Right ventricle myocardium superior (tissue), 1 donor: ENCODE data around the gene TMEM82. TPM values are rescaled to one million over a fixed set of nuclear protein-coding genes. Genes with fewer than 3 reads are reported as not detected.

ENCODE experiments used
- ATAC-seq: fragments of 200-7000 bp; cut with Tn5 transposase; one replicate; pipeline ENCODE4 v1.9.1; 2020; ENCODE audit warnings: mild to moderate bottlenecking; ENCODE audit not compliant: poor library complexity
- DNase-seq: peaks from one replicate; pipeline ENCODE4 v3.0.0-alpha.2; 2020
- intact Hi-C: fragments of 100-400 bp; cut with DNase I; formaldehyde crosslinking; loops from one replicate; pipeline ENCODE4 v1.11.2; 2022
- total RNA-seq: library from RNA; stranded (reverse); fragmentation: NEBNext Ultra II Directional; extraction: Animal tissue kit (Norgen Biotek cat#: 25700); gene quantifications from one replicate; pipeline ENCODE4 v1.2.1, GENCODE V29; 2021
- donor health status: DM: no; HTN: yes; CAD: no; lungs with severe emphysema.

TMEM82 gene
- total RNA-seq, 1 donor from 2014 or later: not detected

DNA sequence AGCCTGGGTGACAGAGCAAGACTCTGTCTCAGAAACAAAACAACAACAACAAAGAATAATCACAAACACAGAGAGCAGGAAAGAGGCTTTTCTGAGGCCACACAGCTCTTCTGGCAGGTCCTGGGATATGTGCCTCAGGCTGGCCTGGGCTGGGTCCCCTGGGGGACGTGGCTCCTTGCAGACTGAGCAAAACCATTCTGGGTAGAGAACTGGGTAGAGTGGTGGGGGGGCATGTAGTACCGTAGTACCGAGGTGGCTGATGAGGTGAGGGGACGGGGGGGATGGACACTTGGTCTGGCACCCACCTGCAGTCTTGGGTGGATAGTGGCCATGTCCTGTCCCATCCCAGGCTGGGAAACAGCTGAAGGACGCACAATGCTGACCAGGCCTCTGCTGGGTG is 6.0 kb downstream of the TMEM82 start:
- ATAC-seq (no peak), DNase-seq (no peak)
- intact Hi-C loops: no loop called here

DNA sequence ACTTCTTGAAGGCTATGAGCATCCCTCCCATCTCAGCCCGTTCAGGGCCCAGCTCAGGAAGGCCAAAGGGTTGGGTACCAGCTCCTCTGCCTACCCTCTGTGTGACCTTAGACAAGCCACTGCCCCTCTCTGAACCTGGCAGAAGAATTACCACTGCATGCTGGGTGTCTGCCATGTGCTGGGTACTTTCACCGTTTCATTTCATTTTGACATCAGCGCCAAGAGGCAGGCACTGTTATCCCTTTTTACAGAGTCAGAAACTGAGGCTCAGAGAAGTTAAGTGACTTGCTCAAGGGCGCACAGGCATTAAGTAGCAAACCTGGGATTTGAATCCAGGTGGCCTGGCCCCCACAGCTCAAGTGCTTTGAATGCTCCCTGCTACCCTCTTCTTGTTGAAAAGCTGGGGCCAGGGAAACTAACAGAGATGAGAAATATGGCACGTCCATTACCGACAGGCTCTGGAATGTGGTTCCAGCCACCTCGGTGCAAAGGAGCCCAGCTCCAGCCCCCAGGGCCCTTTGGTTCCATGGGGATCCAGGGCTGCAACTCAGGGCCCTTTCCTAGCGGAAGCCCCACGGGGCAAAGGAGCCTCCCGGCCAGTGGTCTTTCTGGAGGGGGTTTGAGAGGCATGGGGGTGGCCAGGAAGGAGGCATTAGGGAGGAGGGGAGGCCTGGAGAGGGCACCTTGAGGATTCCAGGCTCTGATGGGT is 6.5 kb downstream of the TMEM82 start:
- intact Hi-C loops: no loop called here
- DNase-seq (no peak), ATAC-seq (no peak)

DNA sequence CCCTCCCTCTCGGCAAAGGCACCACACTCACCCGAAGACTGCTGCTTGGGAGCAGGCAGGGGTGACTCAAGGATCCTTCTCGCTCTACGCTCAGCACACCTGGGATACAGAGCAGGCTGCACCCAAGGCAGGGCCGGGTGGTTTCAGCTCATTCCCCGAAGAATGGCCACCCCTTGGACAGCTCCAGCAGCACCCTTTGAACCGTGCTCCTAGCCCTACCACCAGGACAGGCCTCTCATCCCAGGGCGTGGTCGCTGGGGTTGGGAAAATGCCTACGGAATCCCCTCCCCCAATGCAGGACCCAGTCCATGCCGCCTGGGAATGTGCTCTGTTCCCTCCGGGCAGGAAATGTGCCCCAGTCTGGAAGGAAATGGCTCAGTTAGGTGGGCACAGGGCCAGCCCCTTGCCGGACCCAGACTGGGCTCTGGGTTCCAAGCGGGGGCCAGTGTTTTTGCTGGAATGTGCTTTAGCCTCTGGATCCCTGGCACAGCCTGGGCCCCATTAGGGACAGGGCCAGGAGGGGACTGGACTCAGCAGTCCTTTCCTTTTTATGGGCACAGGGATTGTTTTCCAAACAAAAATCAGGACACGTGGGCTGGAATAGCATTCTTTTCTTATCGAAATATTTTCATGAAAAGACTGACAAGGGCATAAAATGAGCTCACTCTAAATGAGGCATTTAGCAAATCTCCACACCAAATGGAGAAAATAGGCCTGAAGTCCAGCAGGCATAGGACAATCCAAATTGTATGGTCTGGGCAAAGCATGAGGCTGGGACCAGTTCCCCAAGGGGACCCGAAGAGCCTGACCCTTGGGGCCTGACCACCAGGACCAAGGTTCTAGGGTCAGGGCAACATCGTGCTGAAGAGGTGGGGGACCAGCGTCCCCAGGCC is 7.3 kb downstream of the TMEM82 start:
- ATAC-seq: no peak
- no peak for DNase-seq
- intact Hi-C loops: no loop called here

DNA sequence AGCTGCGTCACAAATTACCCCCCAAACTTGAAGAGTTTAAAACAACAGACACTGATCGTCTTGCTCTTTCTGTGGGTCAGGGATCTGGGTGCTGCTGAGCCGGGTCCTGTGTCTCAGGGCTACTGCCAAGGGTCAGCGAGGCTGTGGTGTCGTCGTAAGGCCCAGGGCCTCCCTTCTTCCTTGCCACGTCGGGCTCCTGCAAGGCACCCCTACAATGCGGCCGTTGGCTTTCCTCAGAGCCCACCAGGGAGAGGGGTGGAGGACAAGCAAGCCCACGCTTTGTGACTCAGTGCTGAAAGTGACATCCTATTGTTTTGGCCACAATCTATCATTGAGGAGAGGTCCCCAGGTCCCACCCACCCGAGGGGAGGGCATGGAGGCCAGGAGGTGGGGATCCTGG is 8.6 kb downstream of the TMEM82 start:
- no peak for ATAC-seq
- intact Hi-C loops: no loop called here
- DNase-seq: no peak

DNA sequence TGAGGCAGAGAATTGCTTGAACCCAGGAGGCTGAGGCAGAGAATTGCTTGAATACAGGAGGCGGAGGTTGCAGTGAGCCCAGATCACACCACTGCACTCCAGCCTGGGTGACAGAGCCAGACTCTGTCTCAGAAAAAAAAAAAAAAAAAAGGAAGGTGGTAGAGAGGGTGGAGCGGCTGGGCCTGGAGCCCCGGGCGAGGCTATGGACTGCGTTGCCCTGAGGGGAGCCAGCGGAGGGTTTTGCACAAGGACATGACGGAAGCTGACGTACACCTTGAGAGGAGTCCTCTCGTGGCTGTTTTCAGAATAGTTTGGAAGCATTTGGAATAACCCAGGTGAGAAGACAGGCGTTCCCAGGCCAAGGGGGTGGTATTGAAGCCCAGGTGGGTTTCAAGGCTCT is 9.4 kb downstream of the TMEM82 start:
- ATAC-seq (no peak), DNase-seq (no peak)
- intact Hi-C loops: no loop called here

DNA sequence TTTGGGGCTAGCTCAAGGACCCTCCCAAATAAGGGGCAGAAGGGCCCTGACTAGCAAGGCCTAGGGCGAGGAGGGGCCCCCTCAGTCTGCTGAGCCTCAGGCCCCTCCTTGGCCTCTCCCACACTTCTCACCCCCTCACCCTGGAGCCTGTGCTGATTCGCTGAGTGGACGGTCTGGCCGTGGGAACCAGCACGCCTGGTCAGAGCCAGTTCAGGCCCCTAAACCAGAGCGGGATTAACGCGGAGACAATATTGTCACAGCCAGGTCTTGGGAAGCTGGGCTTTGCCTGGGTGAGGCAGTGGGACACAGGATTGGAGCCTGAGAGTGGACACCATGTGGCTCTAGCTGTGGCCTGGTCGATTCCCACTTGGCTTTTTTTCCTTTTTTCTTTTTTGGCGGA is 11.5 kb downstream of the TMEM82 start:
- DNase-seq: no peak
- intact Hi-C loops: no loop called here
- no peak for ATAC-seq

DNA sequence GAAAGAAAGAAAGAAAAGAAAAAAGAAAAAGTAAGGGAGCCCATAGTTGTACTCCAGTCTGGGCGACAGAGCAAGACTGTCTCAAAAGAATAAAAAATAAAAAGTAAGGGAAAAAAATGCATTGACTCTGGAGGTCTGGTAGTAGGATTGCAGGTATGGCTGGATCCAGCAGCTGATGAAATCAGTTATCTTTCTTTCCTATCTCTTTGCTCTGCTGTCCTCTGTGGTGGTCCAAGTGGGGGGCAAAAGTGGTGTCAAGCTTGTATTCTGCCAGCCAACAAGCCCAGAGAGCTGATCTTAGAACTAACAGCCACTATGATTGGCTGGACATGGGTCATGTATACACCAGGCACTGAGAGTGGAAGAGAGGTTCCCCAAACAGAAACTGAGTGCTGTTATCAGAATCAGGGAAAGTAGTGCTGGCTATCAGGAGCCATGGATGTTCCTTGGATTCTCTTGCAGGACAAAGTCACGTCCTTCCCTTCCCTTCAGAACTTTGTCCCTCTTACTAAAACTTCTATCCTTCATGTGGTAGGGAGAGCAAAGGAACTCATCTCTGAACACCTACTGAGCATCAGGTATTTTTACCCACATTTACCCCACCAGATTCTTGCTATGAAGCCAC is 12.8 kb downstream of the TMEM82 start:
- DNase-seq (no peak), ATAC-seq (no peak)

DNA sequence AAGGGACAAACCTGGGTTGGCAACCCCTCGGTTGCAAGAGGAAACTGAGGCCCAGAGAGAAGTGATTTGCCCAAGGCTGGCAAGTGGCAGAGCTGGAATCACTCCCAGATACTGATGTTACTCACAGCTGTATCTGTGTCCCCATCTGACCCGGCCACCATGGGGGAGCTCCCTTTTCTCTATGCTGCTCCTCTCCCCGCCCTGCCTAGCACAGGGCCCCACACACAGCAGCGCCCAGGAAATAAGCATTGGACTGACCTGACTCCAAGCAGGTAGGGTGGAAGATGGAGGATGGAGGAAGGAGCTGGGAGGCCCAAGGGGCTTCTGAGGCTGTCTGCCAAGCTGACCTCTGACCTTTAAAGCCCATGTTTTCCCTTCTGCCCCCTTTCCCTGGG is 13.3 kb downstream of the TMEM82 start:
- ATAC-seq: no peak
- intact Hi-C loops: no loop called here

More for the DNA sequence above, 12.8 kb downstream of the TMEM82 start:
- intact Hi-C loops: no loop called here

DNA sequence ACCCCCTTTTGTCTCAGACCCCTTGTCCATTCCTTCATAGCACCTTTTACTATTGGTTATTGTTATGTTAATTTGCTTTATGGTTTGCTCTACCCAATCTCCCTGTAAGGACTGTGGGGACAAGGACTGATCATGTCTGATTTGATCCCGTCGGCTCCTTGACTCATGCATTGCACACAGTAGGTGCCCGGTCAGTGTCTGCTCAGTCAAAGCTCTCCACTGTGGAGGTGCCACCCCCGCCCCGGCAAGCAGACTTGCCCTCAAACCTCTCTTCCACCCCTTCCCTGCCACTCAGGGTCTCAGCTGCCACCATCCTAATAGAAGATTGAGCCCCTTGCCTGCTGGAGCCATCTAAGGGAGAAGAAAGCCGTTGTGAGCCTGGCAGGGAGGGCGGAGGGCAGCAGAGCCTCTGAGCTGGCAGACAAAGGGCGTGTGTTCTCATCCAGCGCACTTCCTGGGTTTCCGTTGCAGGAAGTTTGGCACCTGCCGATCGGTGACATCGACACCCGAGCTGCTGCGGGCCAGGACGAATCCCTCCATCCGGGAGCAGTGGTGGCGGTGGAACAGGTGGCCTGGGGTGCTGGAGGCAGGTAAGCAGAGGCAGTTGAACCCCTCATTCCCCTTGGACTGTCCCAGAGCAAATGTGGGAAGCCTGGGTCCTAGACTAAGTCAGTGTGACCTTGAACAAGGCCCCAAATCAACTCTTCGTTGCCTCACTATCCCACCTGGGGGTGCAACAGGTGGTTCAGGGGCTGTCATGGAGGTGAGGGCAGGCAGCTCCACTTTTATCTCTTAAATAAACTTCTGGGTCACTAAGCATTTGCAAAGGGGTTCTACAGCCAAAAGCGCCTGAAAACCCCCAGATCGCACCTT is 14.1 kb downstream of the TMEM82 start:
- DNase-seq (no peak), ATAC-seq (no peak)
- intact Hi-C loops: no loop called here

More for the DNA sequence above, 13.3 kb downstream of the TMEM82 start:
- no peak for DNase-seq

DNA sequence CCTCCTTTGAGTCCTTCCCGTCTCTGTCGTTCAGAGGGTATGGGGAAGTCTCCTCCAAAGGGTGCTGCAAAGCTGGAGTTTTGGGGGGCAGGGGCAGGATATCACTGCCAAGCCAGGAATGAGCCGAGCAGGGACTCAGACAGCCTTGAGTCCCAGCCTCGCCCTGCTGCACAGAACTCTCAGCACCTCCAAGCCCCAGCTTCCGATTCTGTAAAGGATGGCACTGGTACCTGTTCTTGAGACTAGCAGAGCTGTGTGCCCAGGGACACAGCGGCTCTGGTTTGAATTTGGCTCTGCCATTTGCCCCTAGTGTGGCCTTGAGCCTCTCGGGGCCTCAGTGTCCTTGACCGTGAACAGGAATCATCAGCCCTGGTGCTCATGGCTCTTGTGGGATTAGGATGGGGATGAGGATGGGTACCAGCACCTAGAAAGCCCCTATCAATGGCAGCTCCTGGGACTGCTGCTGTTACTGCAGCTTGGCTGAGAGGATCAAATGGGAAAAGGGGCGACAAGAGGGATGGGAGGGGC is 14.8 kb downstream of the TMEM82 start:
- DNase-seq: no peak
- intact Hi-C loops: no loop called here

DNA sequence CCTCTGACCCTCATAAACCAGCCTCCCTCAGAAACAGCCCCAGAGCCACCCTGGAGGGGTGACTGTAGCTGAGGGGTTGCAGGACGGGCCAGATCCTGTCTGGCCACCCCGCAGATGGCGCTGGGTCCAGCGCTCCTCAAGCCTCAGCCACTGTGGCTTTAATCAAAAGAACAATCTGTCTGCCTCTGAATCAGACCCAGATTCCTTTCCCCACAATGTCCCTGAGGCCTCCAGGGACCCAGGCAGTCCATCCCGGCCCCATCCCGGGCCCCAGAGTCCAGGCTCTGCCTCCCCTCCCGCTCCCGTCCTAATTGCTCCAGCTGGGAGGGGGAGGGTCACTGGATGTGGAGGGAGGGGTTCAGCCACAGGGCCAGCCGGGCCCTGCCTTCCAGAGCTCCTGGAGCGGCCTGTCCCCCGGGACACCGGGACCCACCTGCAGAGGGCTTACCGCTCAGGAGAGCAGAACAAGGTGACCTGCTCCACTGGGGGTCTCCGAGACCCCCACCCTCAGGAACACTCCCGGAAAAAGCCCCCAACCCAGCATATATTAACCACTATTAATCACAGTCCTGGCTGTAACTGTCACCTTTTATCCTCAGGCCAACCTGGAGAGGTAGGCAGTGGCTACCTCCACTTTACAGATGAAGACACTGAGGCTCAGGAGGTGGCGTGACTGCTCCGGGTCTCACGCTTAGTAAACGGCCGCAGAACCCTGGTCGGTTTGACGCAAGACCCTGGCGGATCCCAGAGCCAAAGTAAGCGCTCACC is 15.5 kb downstream of the TMEM82 start:
- DNase-seq (no peak), ATAC-seq (no peak)
- intact Hi-C loops: no loop called here

More for the DNA sequence above, 14.8 kb downstream of the TMEM82 start:
- no peak for ATAC-seq

DNA sequence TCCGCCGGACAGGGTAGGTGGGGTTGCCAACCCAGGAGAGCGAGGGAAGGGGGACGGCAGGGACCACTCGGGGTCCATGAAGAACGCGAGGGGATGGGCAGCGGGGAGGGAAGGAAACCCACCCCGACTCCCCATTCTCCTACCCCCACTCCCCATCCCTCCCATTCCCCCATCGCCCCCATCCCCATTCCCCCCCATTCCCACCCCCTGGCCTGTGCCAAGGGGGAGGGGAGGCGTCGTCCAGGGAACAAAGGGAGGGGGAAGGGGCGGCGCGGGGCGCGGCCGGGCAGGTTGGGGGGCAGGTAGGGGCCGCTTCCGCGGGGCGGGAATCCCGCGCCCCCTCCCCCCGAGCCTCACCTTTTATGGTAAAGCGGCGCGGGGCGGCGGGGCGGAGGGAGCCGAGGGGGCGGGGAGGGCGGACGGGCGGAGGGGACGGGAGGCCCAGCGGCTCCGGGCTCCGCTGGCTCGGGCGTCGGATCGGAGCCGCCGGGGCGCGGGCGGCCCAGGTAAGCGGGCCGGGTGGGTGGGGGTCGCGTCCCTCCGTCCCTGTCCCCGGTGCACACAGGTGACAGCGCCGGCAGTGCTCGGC is 16.1 kb downstream of the TMEM82 start, which contains the start of gene FBLIM1:
TSS of gene FBLIM1 (plus strand) at position 453 of the 589 bp plus-strand sequence. CDS start 6,189 bp downstream, outside the sequence.
- ATAC-seq (peak; percentile 49), DNase-seq (no peak)
- intact Hi-C loops: no loop called here

DNA sequence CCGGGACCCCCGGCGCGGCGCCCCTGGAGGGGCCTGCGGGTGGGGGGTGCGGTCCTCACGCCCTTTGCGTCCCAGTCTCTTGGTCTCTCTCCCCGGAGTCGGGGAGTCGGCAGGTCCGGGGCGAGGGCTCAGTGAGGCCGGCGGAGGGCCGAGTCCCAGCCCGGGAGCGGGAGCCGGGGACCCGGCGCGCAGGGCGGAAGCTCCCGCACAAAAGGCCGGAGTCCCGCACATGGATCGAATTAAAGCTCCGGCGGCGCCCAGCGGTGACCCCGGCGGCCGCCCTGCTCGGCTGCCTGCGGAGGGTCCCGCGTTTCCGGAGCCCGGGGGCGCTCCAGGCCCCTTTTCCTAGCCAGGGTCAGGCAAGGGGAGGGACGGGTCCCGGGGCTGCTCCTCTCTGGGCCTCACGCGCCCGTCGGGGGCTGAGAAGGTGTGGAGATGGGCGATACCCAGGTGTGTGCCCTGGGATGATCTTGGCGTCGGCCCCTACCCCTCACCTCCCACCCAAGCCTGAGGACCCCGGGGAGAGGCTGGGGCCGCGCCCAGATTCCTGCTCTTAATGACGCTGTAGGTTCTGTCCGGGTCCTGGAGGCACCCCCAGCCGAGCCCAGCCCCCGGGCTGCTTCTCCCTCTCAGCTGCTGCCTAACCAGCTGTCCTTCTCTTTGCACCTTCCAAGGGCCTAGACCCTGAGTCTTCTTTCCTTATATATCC is 16.8 kb downstream of the TMEM82 start:
- intact Hi-C loops: no loop called here
- no peak for DNase-seq
- ATAC-seq: peak; percentile 19

DNA sequence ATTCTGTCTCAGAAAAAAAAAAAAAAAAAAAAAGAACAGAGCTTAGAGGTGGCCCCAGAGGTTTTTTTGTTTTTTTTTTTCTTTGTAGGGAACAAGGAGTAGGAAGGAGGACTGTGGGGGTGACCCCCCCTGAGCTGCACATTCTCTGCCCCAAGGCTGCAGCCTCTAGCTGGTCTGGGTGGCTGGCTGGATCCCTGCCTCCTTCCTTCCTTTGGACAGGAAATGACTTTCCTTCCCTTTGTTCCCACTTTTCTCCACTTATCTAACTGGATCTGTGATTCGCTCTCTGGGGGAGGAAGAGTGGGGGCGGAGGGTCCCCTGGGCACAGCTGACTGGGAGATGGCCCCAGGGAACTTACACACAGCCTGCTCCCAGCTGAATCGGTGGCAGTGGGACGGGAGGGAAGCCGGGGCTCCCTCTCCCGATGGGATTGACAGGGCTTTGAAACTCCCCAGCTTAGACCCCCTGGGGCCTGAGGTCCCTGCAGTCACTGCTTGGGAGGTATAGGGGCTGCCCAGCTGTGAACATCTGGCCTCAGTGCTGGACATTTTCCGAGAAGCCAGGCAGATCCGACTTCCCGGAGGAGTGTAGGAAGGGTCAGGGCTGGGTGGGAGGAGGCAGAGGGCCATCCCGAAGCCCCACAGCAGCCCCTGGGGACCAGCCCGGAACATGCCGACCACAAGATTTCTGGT is 18.4 kb downstream of the TMEM82 start:
- DNase-seq (peak; percentile 70), ATAC-seq (peak; percentile 14)
- intact Hi-C loops: no loop called here

DNA sequence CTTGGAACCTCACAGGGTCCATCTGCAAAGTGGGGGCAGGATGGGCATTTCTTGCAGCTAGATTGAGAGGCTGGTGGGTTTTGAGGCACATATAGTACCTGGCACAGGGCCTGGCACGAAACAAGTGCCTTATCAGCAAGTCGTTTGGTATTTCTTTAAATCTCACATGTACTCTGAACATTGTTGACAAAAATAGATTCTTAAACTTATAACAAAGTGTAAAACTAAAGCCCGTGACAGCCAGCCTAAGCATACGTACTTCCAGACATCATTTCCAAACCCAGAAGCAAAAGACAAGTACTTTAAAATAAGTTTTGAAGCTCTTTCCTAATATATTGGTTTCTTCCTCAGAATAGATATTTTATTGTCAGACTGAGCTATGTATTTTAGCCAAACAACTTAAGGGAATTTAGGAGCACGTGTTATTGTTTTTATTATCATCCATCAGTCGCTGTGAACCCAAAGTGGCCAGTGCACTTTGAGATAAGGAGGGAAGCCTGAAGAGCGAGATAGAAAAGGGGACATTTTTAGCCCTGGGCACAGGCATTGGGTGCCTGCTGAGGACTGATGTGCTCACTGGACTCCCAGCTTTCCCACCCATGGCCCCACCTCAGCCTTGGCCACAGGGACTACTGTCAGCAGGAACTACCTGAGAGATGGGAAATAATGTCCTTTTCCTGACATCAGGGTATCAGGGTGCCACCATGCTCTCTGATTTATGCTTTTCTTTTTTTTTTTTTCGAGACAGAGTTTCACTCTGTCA is 19.2 kb downstream of the TMEM82 start:
- DNase-seq (no peak), ATAC-seq (peak; percentile 48)
- intact Hi-C loops: no loop called here
